Measurements from ENCODE around the gene MOB1A. TPM values are rescaled to one million over a fixed set of nuclear protein-coding genes. Genes with fewer than 3 reads are reported as not detected.

MOB1A gene
- total and polyA plus RNA-seq, 2 of the 13 experiments (the other 11 are each of a cell fraction or from before 2014, with no cell fraction given) = 48.2 to 139 TPM

- TF ChIP-seq, protein P1, sequence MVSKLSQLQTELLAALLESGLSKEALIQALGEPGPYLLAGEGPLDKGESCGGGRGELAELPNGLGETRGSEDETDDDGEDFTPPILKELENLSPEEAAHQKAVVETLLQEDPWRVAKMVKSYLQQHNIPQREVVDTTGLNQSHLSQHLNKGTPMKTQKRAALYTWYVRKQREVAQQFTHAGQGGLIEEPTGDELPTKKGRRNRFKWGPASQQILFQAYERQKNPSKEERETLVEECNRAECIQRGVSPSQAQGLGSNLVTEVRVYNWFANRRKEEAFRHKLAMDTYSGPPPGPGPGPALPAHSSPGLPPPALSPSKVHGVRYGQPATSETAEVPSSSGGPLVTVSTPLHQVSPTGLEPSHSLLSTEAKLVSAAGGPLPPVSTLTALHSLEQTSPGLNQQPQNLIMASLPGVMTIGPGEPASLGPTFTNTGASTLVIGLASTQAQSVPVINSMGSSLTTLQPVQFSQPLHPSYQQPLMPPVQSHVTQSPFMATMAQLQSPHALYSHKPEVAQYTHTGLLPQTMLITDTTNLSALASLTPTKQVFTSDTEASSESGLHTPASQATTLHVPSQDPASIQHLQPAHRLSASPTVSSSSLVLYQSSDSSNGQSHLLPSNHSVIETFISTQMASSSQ (IDR thresholded peaks at IDR 0.05; ENCODE audit: low read depth) = no peak
- TF ChIP-seq, protein P1 (CRISPR knock-in tag; IDR thresholded peaks at IDR 0.05; ENCODE audit: borderline replicate concordance) = peak; percentile 49; the same call in 1 of the 2 replicates
- TF ChIP-seq ZNF441 (CRISPR knock-in tag; IDR thresholded peaks at IDR 0.05; ENCODE audit: borderline replicate concordance) (peak; percentile 45; the same call in 1 of the 2 replicates), STAG1 (CRISPR knock-in tag; IDR thresholded peaks at IDR 0.05) (peak; percentile 68), ZNF616 (CRISPR knock-in tag; IDR thresholded peaks at IDR 0.05; ENCODE audit: low read depth) (peak; percentile 42; the same call in 1 of the 2 replicates), PHF5A (CRISPR knock-in tag; IDR thresholded peaks at IDR 0.05; ENCODE audit: low read depth, unreplicated experiment) (peak; percentile 97), ZNF350 (CRISPR knock-in tag; IDR thresholded peaks at IDR 0.05; ENCODE audit: borderline replicate concordance, low read depth) (peak; percentile 54; the same call in 1 of the 2 replicates), ZBTB8A (CRISPR knock-in tag; IDR thresholded peaks at IDR 0.05; ENCODE audit: borderline replicate concordance, low read depth) (peak; percentile 82), AHDC1 (CRISPR knock-in tag; IDR thresholded peaks at IDR 0.05; ENCODE audit: borderline replicate concordance) (no peak), KMT2B (CRISPR knock-in tag; IDR thresholded peaks at IDR 0.05) (peak; percentile 74), PCBP2 (optimal IDR thresholded peaks at IDR 0.05; ENCODE audit: low read depth, low read length, poor library complexity, severe bottlenecking) (no peak), MED13 (CRISPR knock-in tag; IDR thresholded peaks at IDR 0.05) (peak; percentile 72; the same call in 1 of the 2 replicates), FOXK1 (CRISPR knock-in tag; IDR thresholded peaks at IDR 0.05; ENCODE audit: borderline replicate concordance, low read depth) (0 out of 2 replicates have a peak, but pooled peaks have one; percentile 8)
- TF ChIP-seq, protein P2, sequence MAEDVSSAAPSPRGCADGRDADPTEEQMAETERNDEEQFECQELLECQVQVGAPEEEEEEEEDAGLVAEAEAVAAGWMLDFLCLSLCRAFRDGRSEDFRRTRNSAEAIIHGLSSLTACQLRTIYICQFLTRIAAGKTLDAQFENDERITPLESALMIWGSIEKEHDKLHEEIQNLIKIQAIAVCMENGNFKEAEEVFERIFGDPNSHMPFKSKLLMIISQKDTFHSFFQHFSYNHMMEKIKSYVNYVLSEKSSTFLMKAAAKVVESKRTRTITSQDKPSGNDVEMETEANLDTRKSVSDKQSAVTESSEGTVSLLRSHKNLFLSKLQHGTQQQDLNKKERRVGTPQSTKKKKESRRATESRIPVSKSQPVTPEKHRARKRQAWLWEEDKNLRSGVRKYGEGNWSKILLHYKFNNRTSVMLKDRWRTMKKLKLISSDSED (CRISPR knock-in tag; IDR thresholded peaks at IDR 0.05) = no peak
- TF ChIP-seq, protein P3, sequence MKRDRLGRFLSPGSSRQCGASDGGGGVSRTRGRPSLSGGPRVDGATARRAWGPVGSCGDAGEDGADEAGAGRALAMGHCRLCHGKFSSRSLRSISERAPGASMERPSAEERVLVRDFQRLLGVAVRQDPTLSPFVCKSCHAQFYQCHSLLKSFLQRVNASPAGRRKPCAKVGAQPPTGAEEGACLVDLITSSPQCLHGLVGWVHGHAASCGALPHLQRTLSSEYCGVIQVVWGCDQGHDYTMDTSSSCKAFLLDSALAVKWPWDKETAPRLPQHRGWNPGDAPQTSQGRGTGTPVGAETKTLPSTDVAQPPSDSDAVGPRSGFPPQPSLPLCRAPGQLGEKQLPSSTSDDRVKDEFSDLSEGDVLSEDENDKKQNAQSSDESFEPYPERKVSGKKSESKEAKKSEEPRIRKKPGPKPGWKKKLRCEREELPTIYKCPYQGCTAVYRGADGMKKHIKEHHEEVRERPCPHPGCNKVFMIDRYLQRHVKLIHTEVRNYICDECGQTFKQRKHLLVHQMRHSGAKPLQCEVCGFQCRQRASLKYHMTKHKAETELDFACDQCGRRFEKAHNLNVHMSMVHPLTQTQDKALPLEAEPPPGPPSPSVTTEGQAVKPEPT (CRISPR knock-in tag; IDR thresholded peaks at IDR 0.05; ENCODE audit: low read depth) = peak; percentile 22; the same call in 1 of the 2 replicates
Measured at GRCh38 chr2:74147727-74148456, 30.8 kb downstream of the MOB1A start, which contains the start of gene BOLA3 (continued).
